ENCODE data around the gene UQCR11.

DNA sequence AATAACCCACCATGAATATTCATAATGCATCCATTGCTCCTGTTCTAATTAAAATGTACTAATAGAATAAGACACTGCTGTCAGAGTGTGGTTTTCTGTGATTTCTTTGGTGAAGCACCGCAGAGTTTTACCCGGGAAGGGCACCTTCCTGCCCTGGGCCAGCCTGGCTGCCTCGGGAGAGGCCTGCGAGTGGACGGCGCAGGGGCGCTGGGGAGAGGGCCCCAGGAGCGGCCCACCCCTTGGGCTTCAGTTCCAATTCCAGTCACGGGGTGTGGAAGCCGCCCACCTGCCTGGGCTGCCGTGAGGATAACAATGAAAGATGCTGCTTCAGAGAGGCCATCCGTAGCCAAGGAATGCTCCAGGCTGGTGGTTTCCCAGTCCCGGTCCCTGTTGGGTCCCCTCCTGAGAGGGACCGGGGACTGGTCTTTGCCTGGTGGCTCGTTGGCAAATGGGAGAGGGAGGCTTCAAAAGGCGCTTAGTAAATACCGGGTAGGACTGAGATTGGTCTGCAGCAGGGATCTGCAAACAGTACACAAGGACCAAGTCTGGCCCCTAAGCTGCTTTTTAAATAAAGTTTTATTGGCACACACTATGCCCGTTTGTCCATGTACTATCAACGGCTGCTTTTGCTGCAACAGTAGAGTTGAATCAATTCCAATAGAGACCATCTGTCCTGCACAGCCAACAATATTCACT lies 29.1 kb upstream of the UQCR11 start:
- TF ChIP-seq, protein P1, sequence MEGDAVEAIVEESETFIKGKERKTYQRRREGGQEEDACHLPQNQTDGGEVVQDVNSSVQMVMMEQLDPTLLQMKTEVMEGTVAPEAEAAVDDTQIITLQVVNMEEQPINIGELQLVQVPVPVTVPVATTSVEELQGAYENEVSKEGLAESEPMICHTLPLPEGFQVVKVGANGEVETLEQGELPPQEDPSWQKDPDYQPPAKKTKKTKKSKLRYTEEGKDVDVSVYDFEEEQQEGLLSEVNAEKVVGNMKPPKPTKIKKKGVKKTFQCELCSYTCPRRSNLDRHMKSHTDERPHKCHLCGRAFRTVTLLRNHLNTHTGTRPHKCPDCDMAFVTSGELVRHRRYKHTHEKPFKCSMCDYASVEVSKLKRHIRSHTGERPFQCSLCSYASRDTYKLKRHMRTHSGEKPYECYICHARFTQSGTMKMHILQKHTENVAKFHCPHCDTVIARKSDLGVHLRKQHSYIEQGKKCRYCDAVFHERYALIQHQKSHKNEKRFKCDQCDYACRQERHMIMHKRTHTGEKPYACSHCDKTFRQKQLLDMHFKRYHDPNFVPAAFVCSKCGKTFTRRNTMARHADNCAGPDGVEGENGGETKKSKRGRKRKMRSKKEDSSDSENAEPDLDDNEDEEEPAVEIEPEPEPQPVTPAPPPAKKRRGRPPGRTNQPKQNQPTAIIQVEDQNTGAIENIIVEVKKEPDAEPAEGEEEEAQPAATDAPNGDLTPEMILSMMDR (IDR thresholded peaks at IDR 0.05; ENCODE audit: extremely low read depth in 1 of 2, insufficient read depth in 1 of 2, low read depth in 1 of 2, low read length in 2 of 2) = no peak
- TF ChIP-seq EZH2 (IDR thresholded peaks at IDR 0.05; ENCODE audit: borderline replicate concordance, low read depth, low read length, severe bottlenecking) (no peak), POLR2A (IDR thresholded peaks at IDR 0.05; ENCODE audit: low read depth, low read length) (no peak), POLR2AphosphoS5 (IDR thresholded peaks at IDR 0.05; ENCODE audit: insufficient read depth, low read depth, low read length) (no peak), JUN (IDR thresholded peaks at IDR 0.05; ENCODE audit: borderline replicate concordance, insufficient read depth, insufficient read length, low read depth) (no peak), FOS (IDR thresholded peaks at IDR 0.05; ENCODE audit: borderline replicate concordance, insufficient read depth, low read length) (no peak)
